Posterior vena cava (tissue), 2 donors: ENCODE results near the gene SORCS2. TPM values are rescaled to one million over a fixed set of nuclear protein-coding genes. Genes with fewer than 3 reads are reported as not detected.
A peak's percentile ranks its signal among the peaks of the same experiment; 100 is the strongest.

Experiments
- DNase-seq: peaks from one replicate; pipeline ENCODE4 v3.0.0-alpha.2; 2020; ENCODE audit warnings: low spot score
- intact Hi-C, 2 donors: fragments of 100-400 bp; cut with DNase I; formaldehyde crosslinking; loops; one replicate each; pipeline versions ENCODE4 v1.14.1 to v1.14.2; 2022 to 2023
- total RNA-seq, 2 donors: library from RNA; stranded (reverse); fragmentation: NEBNext Ultra II Directional; extraction: Animal tissue kit (Norgen Biotek cat#: 25700); gene quantifications; one replicate each; pipeline ENCODE4 v1.2.1, GENCODE V29; 2021
- donor health status: DM: yes; HTN: yes; CAD: no.
- donor health status: DM: yes; HTN: yes; CAD: no.

The SORCS2 gene
- total RNA-seq, 2 donors from 2014 or later: 5.0 to 11.9 TPM

DNA sequence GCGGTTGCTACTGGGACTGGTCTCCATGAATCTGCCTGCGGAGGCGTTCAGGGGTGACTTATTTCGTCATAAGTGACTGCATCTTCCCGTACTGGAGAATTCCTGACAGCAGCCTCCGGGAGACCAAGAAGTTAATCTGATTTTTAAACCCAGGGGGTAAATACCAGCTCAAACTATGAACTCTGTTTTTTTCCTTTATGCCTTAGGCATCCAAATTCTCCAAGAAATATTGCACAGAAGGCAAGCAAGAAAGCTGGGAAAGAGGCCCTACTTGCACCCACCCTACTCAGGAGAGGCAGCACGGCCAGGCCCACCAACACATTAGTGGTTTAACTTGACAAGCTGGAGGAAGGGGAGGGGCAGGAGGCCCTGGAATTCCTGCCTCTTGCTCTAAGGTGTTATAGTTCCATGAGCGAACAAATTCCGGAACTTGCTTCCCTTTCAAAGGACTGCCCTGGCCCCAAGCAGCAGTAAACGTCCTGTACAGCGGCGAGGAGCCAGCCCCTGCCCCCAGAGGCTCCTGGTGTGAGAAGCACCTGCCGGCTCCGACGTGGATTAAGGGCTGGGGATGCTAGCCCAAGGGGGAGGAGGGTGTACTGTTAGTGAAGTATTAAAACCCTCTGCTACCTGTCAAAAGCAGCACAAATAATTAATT lies 570.2 kb downstream of the SORCS2 start:
- intact Hi-C loops: loop anchor here in 1 of 2 donors (5.0 kb wide), 1 partner anchor 40 kb away; no protein-coding TSS in a partner anchor
- no peak for DNase-seq

DNA sequence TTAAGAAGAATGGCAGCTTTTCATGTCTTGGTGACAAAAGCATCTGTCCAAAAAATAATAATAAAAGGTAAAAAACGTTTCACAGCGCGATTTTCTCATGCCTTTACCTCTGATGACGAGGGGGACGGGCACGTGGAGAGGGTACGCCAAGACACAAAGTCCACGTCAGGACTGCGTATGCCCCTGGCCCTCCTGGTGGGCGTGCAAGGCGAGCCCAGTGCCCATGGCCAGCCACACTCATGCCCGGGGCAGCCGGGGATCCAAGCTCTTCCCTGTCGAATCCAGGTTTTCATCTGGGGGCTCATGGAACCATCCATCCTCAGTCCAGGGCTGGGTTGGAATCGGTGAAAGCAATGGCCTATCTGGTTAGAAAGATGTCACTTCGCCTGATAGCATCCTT lies 570.8 kb downstream of the SORCS2 start:
- intact Hi-C loops: loop anchor here in 1 of 2 donors (5.0 kb wide), 1 partner anchor 39 kb away; no protein-coding TSS in a partner anchor
- DNase-seq: no peak

DNA sequence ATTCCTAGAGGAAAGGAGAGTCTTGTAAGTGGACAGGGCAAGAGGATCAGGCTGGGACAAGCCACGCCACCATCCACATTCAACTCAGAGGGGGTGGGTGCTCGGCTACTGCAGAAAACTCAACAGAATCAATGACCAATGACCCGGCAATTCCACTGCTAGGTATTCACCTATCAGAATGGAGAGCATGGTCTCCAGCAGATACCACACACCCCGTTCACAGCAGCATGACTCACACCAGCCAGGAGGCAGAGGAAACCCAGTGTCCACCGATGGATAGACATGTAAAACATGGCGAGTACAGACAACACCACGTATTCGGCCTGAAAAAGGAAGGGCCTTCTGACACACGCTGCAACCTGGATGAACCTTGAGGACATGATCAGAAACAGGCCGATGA lies 571.5 kb downstream of the SORCS2 start:
- DNase-seq: no peak
- intact Hi-C loops: loop anchor here in 1 of 2 donors (5.0 kb wide), 1 partner anchor 39 kb away; no protein-coding TSS in a partner anchor

DNA sequence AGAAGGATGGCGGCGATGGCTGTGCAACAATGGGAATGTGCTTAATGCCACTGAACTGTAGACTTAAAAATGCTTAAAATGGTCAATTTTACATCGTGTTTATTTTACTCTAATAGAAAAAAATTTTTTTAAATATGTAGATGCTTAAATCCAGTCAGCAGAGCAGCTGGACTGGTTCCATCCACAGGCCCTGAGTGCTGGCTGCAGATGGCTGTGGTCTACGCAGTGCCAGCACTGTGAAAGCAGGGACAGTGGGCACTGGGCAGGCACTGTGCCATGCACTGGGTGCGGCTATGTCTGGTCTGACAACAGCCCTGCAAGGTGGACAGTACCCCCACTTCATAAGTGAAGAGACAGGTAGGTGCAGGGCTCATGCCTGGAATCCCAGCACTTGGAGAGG lies 572.1 kb downstream of the SORCS2 start:
- DNase-seq: no peak
- intact Hi-C loops: loop anchor here in 1 of 2 donors (5.0 kb wide), 1 partner anchor 38 kb away; no protein-coding TSS in a partner anchor

DNA sequence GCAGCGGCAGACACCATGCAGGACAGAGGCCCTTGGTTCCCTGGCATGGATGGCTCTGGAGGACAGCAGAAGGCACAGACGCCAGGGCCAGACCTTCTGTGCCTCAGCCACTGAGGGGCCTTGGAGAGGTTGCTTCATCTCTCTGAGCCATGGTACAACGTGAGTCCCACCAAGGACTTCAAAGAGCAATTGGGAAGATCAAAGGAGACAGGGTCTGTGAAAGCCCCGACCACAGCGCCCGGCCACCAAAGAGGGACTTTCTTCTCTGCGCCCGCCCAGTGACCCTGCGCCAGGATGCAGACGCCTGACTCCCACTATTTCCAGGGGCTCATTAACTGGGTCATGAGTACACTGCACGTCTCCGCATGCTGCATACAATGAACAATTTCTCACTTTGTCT lies 573.3 kb downstream of the SORCS2 start:
- intact Hi-C loops: no loop called here
- DNase-seq: peak; percentile 57

DNA sequence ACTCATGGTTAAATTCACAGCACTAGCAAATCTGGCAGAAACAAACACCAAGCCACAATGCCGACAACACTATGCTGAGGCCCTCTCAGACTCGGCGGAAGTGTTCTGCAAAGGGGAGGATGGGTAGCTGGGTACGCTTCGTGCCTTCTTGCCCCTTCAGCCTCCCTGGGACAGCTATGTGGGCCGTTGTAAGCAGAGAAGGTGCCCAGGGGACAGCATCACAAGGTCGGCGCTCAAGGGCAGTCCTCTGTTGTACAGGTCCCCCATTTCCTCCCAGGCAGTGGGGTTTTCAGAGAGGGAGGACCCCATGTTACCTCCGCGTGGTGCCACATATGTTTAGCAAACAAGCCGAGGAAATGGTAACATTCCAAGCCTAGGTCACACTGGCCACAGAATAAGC lies 573.7 kb downstream of the SORCS2 start:
- DNase-seq: peak; percentile 54
- intact Hi-C loops: no loop called here

DNA sequence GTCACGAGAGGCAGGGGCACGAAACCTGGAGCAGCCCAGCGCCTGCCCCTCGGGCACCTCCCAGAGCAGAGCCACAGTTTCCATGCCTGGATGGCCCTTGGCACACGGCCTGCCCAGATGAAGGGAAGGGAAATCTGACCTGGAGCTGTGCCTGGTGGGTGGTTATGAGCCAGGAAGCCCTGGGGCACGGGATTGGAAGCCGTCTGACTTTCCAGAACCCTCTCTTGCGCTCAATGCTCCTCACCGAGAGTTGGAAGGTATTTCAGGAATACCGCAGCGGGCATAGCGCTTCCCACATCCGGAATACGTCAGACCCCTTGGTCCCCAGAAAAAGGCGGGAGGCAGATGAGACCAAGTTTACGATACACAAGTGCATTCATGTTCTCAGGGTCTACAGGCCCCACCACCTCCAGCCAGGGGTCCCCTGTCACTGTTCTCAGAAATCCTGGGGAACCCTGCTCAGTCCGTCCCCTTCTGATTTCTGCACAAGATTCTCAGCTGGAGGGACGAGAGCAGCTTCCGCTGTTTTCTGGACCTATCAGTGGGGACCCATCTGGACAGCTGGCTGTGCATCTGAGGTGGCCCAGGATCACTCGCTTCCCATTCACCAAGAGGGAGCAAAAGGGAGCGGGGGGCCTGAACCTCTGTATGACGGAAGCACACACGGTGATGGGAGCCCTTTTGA lies 574.5 kb downstream of the SORCS2 start:
- peak; percentile 72 for DNase-seq
- intact Hi-C loops: loop anchor here in 1 of 2 donors (1.0 kb wide), 1 partner anchor 27 kb away; no protein-coding TSS in a partner anchor

DNA sequence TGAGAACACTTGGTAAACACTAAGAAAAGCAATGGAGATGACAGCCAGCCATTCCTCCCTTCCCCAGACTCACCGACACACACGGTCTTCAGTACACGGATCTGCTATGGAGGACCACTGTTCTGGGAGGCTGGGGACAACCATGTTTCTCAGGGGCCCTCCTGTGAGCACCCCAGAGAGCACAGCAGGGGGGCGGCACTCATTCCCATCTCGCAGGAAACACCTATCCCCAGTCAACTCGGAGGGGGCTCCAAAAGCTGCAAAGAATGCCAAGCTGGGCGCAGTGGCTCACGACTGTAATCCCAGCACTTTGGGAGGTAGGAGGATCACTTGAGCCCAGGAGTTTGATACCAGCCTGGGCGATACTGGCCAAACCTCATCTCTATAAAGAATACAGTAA lies 575.2 kb downstream of the SORCS2 start:
- peak; percentile 36 for DNase-seq
- intact Hi-C loops: loop anchor here in 1 of 2 donors (1.0 kb wide), 1 partner anchor 27 kb away; no protein-coding TSS in a partner anchor

DNA sequence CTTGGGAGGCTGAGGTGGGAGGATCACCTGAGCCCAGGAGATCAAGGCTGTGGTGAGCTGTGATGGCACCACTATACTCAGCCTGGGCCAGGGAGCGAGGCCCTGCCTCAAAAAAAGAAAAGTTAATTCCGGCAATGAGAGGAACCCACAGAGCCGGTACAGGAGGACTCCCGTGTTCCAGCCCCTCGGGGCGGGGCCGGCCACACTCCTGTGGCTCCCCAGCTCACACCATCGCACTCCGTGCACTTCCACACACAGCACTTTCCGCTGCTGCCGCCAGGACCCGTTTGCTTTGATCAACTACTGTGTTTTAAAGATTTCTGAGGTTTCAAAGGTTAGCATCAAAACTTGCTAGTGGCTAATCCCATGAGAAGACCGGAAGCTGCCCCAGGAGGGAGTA lies 575.6 kb downstream of the SORCS2 start:
- DNase-seq: peak; percentile 48
- intact Hi-C loops: loop anchor here in 1 of 2 donors (1.0 kb wide), 1 partner anchor 28 kb away; no protein-coding TSS in a partner anchor

DNA sequence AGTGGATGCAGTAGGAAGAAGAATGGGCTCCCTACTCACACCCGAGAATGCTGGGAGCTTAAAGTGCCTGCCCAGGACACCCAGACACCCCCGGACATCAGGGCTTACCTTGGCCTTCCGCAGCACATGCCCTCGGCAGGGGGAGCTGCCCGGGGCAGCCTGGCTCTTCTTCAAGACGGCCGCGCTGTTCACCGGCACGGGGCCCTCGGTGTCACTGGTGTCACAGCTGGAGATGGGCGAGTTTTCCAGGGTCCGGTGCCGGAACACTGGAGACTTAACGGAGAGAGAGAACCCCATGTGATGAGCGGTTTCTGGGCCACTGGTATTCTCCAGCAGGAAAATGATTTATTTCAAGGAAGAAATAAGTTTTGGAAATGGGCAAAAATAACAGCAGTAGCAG lies 576.4 kb downstream of the SORCS2 start:
- DNase-seq: peak; percentile 75
- intact Hi-C loops: no loop called here

DNA sequence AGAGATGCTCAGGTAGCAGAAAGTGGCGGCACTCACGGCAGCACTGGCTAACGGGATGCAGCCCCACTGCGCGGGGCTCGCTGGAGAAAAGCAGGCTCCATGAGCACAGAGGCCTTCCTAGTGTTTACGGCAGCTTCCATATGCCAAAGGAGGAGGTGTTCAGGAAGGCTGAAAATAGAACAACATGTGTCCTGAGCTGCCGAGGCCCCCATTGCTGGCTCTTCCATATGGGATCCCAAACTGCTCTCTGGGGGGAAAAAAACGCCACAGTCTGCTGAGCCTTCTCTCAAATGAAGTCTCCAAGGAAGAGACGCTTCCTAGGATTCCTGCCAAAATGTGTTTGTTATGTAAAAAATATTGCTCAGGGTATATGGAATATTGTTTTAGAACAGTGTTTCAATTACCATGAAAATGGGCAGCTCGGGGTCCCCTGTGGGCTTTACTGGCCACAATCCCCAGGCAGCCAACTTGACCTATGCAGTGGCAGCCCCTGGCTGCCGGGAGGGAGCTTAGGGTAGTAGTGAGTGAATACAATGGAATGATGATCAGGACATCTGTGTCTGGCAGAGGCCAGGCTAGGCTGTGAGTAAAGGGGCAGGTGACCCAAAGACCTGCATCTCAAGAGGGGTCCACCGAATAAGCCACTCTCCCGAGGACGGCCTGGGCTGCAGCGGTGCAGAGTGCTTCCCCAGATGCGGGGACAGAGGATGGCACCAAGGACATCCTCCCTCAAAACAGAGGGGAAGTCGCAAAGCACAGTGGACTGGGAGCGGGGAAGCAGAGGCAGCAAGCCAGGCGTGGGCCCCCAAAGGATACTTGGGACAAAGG lies 577.3 kb downstream of the SORCS2 start:
- peak; percentile 60 for DNase-seq
- intact Hi-C loops: no loop called here

DNA sequence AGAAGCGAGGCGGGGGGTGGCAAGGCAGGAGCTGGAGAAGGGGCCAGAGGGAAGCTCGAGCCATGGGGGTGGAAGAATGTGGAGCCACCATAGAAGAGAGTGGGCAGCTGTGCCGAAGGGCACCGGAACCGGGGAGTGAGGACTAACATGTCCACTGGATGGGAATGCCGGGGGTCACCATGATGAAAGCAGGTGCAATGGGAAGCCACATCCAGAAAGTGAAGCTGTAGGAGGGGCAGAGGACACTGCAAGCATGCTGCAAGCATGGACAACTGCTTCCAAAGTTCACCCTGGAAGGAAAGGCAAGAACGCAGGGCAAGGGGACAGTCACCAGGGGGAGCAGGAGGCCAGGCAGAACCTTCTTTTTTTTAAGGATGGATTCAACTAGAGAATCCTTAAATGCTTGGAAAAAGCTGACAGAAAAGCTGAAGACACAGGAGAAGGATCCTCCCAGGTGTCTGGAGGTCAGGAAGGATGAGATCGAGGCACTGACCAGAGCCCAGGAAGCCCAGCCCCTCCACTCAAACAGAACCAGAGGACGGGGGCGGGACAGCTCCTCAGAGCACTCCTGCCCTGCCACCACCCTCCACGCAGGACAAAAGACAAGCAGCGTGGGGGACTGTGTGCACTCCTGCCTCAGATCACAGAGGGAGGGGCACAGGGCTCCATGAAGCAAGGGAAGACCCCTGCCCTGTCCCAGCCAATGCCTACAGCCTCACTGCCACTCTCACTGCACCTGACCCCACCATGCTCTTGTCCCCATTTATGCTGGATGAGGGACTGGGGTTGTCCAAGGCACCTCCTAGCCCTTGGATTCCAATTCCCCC lies 578.1 kb downstream of the SORCS2 start:
- DNase-seq: peak; percentile 71
- intact Hi-C loops: no loop called here

DNA sequence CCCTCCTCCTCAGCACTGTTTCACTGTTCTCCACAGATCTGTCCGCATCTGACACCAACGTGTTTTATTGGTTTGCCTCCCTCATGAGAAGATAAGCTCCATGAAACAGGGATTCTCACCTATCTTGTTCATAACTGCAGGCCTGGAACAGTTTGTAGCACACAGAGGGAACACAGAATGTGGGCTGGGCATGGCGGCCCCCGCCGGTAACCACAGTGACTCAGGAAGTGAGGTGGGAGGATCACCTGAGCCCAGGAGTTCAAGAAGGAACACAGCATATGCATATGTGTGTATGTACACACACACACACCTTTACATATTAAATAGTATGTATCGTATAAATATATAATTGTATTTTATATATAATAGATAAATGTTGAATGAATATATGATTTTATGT lies 578.7 kb downstream of the SORCS2 start:
- DNase-seq: no peak
- intact Hi-C loops: no loop called here

DNA sequence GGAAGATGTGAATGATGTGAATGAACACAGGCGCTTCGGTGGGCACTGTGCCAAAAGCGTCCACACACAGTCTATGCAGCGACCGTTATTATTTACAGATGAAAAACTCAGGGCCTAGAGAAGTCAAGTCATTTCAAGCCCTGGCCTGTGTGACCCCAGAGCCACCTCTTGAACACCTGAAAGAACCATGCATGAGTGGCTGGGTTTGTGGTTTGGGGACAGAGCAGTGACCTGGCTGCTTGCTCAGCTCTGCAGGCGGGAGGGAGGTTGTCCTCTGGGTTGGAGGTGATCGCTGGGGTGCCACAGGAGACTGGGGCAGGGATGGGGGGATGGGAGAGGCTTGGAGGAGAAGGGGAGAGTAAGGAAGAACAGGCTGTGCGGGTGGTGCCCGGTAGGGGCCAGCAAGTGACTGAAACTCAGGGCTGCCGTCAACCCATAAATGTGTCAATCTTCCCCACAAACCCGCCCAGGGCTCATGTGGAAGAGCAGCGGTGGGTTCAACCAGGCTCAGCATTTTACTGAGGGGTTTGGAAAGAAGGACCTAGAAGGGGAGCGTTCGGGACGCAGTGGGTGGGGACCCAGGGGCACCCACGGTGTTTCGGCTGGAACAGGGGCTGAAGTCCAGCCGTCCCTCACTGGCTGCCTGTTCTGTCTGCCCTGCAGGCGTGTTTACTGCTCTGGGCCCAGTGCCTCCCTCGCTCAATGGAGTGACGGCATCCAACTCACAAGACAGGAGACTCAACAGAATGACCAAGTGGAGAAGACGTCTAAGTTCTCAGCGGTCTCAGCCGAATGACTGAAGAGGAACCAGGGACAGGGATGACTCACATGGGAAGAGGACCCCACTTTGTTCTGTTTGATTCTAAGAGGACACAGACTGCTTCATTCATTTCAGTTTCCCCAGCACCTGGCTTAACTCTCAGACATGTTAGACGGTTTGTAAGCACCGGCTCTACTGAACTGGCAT lies 579.5 kb downstream of the SORCS2 start:
- intact Hi-C loops: no loop called here
- peak; percentile 75 for DNase-seq

DNA sequence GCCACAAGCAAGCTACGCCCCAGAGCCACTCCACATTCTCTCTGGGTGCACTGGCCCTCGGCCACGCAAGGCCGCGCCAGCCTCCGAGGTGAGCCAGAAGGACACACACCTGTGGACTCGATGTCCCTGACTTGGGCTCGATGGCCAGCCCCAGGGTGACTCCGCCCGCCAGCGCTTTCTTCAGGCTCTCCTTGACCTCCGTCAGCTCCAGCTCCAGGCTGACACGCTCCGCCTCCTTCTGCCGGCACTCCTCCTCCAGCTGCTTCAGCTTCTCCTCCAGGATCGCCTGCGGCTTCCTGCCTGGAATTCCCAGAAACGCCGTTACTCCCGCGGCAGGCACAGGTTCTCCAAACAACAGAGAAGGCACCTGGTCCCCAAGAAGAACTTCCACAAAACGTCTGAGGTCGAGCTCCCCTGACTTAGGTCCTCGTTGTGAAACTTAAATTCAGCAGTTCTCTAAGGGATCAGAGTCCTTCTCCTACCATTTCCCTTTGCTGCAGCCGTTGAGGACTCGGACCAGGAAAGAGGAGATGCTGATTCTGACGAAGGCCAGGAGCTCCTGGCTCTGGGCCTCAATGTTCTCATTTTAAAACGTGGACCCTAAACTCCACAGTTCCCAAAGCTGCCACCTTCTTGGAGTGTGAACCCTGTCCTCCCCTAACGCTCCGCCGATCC lies 580.5 kb downstream of the SORCS2 start:
- peak; percentile 78 for DNase-seq
- intact Hi-C loops: no loop called here

DNA sequence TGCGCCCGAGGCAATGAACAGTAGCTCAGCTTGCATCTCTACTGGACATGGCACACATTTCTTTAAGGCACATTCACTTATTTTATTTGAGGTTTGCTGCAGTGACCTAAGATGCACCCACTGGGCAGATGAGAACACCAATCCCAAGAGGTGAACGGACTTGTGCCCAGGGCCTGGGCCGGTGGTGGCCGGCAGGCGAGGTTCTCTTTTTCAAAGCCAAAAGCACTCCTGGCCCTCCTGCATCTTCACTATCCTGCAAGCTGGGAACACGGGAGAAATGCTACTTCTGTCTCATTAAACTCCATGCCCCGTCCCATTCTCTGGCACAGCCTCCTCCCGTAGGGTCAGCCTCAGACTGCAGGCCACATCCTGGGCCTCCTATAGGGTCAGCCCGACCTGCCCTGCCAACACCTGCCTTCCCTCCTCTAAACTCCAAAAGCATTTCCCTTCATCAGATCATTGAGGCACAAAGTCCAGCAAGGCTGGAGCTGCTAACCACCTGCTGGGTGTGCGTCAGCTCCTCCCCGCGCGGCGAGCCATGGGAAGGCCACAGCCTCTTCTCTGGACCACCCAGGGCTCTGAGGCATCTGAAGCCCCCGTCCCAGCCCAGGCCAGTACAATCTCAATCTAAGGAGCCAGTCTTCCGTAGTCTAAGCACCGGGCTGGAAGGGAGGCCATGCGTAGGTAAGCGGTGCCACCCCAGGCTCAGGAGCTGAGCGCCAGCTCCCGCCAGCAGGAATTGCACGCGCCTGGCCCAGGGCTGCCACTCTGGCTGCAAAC lies 581.3 kb downstream of the SORCS2 start:
- intact Hi-C loops: no loop called here
- peak; percentile 74 for DNase-seq
